Stimulated activated CD8-positive, alpha-beta memory T cell treated with anti-CD3 and anti-CD28 coated beads, Interleukin-12 subunit alpha, Interleukin-12 subunit beta, amount 100 ng/mL, for 24 hours (primary cell): Measurements from ENCODE around the gene TMEM117.

ENCODE experiments used
- DNase-seq: peaks from one replicate; pipeline ENCODE4 v3.0.0-alpha.2; 2020; ENCODE audit errors: extremely low read depth

Gene TMEM117

GRCh38 chr12:44379831-44380230, 544.0 kb downstream of the TMEM117 start:
- no peak for DNase-seq

- DNase-seq, result no peak
These were observed 545.0 kb downstream of the TMEM117 start for GRCh38 chr12:44380861-44381260.

DNA sequence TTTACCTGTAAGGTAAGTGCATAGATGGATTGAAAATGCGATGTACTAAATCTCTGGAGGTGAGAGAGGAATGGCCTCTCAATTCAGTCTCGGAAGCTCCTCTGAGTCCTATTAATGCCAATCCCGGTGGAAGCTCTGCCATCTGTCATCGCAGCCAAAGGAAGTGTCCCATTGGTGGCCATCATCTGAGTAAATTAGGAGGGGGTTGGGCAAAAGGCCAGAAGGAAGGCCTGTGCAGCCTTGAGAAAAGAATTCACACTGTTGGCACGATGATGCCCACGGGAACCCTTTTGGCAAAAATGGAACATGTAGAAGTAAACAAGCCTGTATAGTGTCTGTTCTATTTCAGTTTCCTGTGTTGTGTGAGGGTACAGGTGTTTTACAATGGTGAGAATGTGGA, 545.5 kb downstream of the TMEM117 start:
- DNase-seq, result no peak

DNA sequence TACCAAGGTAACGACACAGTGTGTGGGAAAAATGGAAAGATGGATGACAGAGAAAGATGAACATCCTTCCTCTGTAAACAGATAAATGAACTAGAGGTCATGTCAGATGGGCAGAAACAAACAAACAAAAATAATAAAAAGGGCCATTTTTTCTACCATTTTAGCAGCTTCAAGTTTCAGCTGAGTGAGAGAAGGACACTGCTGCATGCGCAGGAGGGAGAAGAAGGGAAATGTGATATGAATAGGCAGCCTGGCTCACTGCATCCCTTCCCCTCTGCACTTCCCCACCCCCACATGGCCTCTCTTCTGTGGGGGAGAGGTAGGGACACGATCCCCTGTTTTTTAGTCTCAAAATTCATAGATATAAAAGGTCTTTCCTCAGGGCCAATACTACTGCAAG, 548.3 kb downstream of the TMEM117 start:
- no peak for DNase-seq

DNA sequence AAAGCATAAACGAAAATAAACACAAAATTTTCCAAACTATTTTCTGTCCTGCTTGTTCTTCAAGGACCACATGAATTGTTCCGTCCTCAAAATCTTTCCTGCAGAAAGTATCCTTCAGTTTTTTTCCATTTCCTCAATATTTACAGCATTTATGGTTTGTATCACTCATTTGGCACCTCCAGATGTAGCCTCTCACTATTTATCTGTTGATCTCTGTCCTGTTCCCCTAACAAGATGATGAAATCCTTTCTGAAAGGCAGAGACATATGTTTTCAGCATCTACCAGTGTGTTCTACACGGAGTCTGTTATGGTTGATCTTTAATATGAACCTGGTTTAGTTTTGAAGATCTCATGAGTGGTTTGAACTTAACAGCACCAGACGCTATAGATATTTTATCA, 550.1 kb downstream of the TMEM117 start:
- no peak for DNase-seq

- DNase-seq, result no peak
These were observed 551.7 kb downstream of the TMEM117 start for GRCh38 chr12:44387581-44387980.

- DNase-seq, result no peak
These were observed 553.2 kb downstream of the TMEM117 start for GRCh38 chr12:44389038-44389437.

GRCh38 chr12:44389896-44390295, 554.0 kb downstream of the TMEM117 start:
- no peak for DNase-seq

GRCh38 chr12:44397631-44398030, 561.8 kb downstream of the TMEM117 start:
- DNase-seq, result no peak

- DNase-seq, result no peak
These were observed 567.3 kb downstream of the TMEM117 start for GRCh38 chr12:44403185-44403584.

DNA sequence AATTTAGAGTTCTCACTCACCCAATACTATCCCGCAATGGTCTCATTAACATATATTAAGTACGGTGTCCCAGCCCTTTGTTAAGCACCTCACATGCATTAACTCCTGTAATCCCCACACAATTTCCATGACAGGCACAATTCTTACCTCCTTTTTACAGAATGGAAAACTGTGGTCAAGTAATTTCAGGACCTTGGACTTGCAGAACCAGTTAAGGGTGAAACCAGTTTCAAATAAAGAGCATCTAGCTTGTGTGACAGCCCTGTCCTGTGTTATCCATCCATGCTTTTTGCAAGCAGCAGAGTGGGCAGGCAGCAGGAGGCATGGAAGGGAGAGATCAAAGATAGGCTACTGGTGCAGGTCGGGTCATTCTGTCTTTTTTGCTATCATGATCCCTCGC, 569.4 kb downstream of the TMEM117 start:
- DNase-seq, result no peak

DNA sequence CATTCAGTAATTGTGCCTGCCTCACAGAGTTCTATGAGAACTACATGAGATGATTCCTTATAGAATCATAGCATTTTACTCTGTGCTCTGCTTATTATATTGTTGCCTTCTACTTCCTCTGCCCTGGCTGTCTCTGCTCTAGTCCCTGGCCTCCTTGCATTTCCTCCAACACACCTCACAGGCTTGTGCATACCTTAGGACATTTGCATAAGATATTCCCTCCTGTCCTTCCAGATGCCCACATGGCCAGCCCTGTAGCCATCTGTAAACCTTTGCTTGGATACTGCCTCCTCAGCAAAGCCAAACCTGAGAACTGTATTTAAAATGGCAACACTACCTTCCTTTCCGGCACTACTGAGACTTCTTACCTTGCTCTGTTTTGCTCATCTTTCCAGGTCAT, 586.7 kb downstream of the TMEM117 start:
- DNase-seq, result no peak

GRCh38 chr12:44428825-44429224, 592.9 kb downstream of the TMEM117 start:
- no peak for DNase-seq

- no peak for DNase-seq
These were observed 595.9 kb downstream of the TMEM117 start for GRCh38 chr12:44431647-44432343.

DNA sequence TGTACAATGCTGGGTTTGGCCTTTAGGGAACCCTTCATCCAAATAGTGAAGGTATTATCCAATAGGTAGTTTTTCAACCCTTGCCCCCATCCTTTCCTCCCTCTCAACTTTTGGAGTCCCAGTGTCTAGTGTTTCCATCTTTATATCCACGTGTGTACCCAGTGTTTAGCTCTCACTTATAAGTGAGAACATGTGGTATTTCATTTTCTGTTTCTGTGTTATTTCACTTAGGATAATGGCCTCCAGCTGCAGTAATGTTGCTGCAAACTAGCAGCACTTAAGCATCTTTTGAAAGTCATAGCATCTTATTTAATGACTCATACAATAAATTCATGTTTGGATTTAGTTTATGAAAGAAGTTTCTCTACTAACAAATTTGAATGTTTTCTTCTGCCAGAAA, 597.8 kb downstream of the TMEM117 start:
- DNase-seq, result no peak

DNA sequence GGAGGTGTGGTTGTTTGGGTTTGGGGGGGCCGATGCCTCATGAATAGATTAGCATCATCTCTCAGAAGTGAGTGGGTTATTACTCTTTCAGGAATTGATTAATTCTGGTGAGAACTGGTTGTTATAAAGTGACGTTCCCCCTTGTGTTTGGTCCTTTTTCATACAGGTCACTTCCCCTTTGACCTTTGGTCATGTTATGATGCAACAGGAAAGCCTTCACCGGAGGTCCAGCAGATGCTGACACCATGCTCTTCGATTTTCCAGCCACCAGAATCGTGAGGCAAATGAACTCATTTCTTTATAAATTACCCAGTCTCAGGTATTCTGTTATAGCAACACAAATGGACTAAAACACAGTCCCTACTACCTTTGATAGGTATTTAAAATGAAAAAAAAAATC, 600.9 kb downstream of the TMEM117 start:
- DNase-seq, result no peak
